Peyer's patch (tissue), 4 donors: ENCODE data around the gene C16orf96.

Experiments used
- CTCF ChIP-seq, 6 experiments: fragments of 450-650 bp in 4 of 6; fragments of 200-600 bp in 2 of 6; sonication (generic) in 1 of 6; IDR thresholded peaks; one replicate each; pipeline ENCODE4 v1.5.1; 2017 to 2019; ENCODE audit warnings: antibody characterized with exemption in 6 of 6, mild to moderate bottlenecking in 3 of 6, moderate library complexity in 1 of 6
- POLR2A ChIP-seq, 2 donors: fragments of 450-650 bp; IDR thresholded peaks; one replicate each; pipeline ENCODE4 v1.5.1; 2017; ENCODE audit warnings: antibody characterized with exemption in 2 of 2, mild to moderate bottlenecking in 2 of 2, moderate library complexity in 2 of 2

DNA sequence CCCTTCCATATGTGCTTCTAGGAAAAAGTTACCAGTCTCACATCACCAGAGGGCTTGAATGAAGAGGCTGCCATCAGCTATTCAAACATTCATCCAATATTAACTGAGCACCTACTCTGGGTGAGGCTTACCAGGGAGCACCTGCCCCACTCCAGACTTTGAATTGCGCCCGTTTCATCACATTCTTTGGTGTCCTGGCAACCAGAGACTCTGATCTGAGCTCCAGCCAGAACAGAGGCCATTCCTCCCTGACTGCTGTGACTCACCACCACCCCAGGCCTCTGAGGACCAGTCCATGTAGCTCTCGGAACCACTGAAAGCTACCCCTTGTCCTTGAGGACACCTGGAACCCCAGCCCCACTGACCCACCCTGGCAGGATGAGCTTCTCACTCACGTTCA lies at the start of gene C16orf96:
- TF ChIP-seq CTCF (IDR thresholded peaks at IDR 0.05) (no peak), POLR2A (IDR thresholded peaks at IDR 0.05) (no peak)
